ENCODE measurements around the gene CTSF.

CTSF gene

DNA sequence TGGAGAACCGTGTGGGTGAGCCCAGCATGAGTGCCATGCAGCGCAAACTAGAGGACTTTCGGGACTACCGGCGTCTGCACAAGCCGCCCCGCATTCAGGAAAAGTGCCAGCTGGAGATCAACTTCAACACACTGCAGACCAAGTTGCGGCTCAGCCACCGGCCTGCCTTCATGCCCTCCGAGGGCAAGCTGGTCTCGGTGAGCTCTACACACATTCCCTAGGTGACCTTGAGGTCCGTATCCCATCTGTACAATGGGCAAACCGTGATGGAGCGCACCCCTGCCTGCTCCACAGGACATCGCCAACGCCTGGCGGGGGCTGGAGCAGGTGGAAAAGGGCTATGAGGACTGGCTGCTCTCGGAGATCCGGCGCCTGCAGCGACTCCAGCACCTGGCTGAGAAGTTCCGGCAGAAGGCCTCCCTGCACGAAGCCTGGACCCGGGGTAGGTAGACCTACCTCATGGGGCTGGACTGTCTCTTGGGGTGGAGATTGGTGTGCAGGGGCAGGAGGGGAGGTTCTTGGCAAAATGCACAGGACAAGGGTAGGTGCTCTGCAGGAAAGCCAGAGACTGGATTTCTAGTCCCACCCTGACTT, 10.6 kb downstream of the CTSF start:
- no peak for DNase-seq (ENCODE audit: extremely low read depth, low read depth)
- H3K4me3 ChIP-seq (replicated peaks; ENCODE audit: low read depth, low read length), result no peak overlapping the region
- TF ChIP-seq, protein P1, sequence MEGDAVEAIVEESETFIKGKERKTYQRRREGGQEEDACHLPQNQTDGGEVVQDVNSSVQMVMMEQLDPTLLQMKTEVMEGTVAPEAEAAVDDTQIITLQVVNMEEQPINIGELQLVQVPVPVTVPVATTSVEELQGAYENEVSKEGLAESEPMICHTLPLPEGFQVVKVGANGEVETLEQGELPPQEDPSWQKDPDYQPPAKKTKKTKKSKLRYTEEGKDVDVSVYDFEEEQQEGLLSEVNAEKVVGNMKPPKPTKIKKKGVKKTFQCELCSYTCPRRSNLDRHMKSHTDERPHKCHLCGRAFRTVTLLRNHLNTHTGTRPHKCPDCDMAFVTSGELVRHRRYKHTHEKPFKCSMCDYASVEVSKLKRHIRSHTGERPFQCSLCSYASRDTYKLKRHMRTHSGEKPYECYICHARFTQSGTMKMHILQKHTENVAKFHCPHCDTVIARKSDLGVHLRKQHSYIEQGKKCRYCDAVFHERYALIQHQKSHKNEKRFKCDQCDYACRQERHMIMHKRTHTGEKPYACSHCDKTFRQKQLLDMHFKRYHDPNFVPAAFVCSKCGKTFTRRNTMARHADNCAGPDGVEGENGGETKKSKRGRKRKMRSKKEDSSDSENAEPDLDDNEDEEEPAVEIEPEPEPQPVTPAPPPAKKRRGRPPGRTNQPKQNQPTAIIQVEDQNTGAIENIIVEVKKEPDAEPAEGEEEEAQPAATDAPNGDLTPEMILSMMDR (IDR thresholded peaks at IDR 0.05; ENCODE audit: low read depth, low read length, missing control alignments), result no peak

- no peak overlapping the region for H3K4me3 ChIP-seq (replicated peaks; ENCODE audit: low read depth, low read length)
- no peak for DNase-seq (ENCODE audit: extremely low read depth, low read depth)
- TF ChIP-seq, protein P1 (IDR thresholded peaks at IDR 0.05; ENCODE audit: low read depth, low read length, missing control alignments), result no peak
These were observed 12.3 kb downstream of the CTSF start for GRCh38 chr11:66556086-66556485.

DNA sequence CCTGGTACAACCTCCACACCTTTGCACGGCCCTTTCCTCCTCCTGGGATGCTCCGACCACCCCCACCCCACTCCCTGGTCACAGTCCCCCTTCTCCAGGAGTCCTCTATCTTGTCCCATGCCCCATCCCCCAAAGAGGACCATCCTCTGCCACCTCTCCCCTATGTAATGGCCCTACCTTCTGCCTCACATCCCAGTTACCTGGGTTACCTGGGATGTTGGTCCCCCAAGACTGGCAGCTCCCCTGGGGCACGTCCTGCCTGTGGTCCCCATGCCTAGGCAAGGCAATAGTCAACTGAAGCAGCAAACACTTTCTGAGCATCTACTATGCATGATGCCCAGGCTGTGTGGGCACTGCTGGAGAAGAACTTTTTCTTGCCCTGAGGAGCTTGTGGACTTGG, 13.0 kb downstream of the CTSF start:
- H3K4me3 ChIP-seq (replicated peaks; ENCODE audit: low read depth, low read length), result no peak overlapping the region
- TF ChIP-seq, protein P1 (IDR thresholded peaks at IDR 0.05; ENCODE audit: low read depth, low read length, missing control alignments), result no peak
- DNase-seq (ENCODE audit: extremely low read depth, low read depth), result no peak

GRCh38 chr11:66554602-66555001, 13.8 kb downstream of the CTSF start:
- no peak for DNase-seq (ENCODE audit: extremely low read depth, low read depth)
- TF ChIP-seq, protein P1 (IDR thresholded peaks at IDR 0.05; ENCODE audit: low read depth, low read length, missing control alignments), result no peak
- no peak overlapping the region for H3K4me3 ChIP-seq (replicated peaks; ENCODE audit: low read depth, low read length)

DNA sequence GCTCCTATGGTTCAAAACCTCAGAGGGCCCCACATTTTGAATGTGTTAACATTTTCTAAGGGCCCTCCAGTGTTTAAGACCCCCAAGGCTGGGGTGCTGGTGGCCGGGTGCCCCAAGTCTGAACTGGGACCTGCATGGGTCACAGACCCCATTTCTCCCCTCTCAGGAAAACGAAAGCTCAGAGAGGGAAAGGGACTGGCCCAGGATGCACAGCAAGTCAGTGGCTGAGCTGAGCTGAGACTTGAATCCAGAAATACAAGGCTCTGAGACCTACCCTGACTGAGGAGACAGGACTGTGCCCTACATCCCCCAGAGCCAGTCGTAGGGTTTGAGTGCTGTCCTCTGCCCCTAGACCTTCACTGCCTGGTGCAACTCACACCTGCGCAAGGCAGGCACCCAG, 17.5 kb downstream of the CTSF start:
- TF ChIP-seq, protein P1 (IDR thresholded peaks at IDR 0.05; ENCODE audit: low read depth, low read length, missing control alignments), result no peak
- H3K4me3 ChIP-seq (replicated peaks; ENCODE audit: low read depth, low read length), result no peak overlapping the region
- DNase-seq (ENCODE audit: extremely low read depth, low read depth), result no peak

GRCh38 chr11:66549696-66550095, 18.7 kb downstream of the CTSF start:
- no peak for DNase-seq (ENCODE audit: extremely low read depth, low read depth)
- TF ChIP-seq, protein P1 (IDR thresholded peaks at IDR 0.05; ENCODE audit: low read depth, low read length, missing control alignments), result no peak
- no peak overlapping the region for H3K4me3 ChIP-seq (replicated peaks; ENCODE audit: low read depth, low read length)

Measured in HFF-Myc (cell line).